ENCODE measurements around the gene SMIM11.

GRCh38 chr21:34342476-34342875 lies 32.8 kb upstream of the SMIM11 start:
- no peak for TF ChIP-seq POLR2AphosphoS5 (IDR thresholded peaks at IDR 0.05; ENCODE audit: low read depth, low read length)
- no peak for TF ChIP-seq REST (IDR thresholded peaks at IDR 0.05; ENCODE audit: insufficient read depth in 1 of 2, low read depth in 2 of 2, low read length in 2 of 2)
- no peak for TF ChIP-seq SIN3A (IDR thresholded peaks at IDR 0.05; ENCODE audit: borderline replicate concordance, insufficient read depth, low read length)
- no peak for TF ChIP-seq TAF1 (IDR thresholded peaks at IDR 0.05; ENCODE audit: borderline replicate concordance, insufficient read depth, low read length)
